Omental fat pad (tissue), 4 donors: ENCODE results near the gene BTRC. TPM values are rescaled to one million over a fixed set of nuclear protein-coding genes. Genes with fewer than 3 reads are reported as not detected.
"Not testable (repeated sequence)": the region's sequence is repeated elsewhere in the genome, so short reads cannot be mapped to it uniquely, and the experiment has no call there.

Source experiments
- ATAC-seq: fragments of 150-250 bp; one replicate; pipeline ENCODE4 v1.9.1; 2016; ENCODE audit warnings: mild to moderate bottlenecking, moderate library complexity; ENCODE audit not compliant: low FRiP score
- DNase-seq: peaks from one replicate; pipeline ENCODE4 v3.0.0-alpha.2; 2019; ENCODE audit warnings: low spot score
- total RNA-seq, 4 donors: library from RNA; depleted of rRNA; stranded (reverse); fragments of >200 nt; gene quantifications; one replicate each; pipeline ENCODE4 v1.1.0, GENCODE V29; 2016
- TF ChIP-seq, protein P1 (sequence below), 3 donors: fragments of 450-650 bp; IDR thresholded peaks; one replicate each; pipeline ENCODE4 v1.5.1; 2016 to 2017; ENCODE audit warnings: antibody characterized with exemption in 3 of 3, mild to moderate bottlenecking in 3 of 3, moderate library complexity in 2 of 3

Gene BTRC
- total RNA-seq, 4 donors from 2014 or later = 9.2 to 14.4 (median 14.0) TPM

DNA sequence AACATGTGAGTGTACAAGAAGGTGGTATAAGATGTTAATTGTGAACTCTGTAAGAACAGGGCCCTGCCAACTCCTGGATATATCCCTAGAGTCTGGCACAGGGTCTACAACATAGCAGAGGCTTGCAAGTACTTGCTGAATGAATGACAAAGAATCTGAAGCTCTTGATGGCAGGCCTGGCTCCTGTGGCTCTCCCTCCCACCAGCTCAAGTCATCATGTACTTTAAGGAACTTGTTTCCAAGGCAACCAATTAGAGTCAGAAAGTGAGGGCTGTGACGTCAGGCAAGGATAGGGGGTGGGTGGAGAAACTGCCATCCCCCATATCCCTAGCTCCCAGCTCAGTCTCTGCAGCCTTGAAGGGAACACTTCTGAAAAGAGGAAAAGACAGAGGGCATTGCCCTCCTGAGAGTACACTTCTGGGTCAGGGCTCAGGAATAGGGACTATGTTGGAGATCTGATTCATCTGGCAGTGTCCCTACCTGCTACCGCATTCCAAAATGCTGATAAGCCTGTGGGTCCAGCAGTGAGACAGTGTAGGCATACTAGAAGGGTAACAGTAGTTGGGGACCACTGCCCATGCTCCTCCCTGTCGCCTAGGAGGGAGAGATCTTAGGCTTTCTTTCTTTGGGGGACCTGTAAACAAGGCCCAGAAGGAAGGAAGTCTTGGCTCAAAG is 34.6 kb upstream of the BTRC start:
- ATAC-seq (no peak), DNase-seq (no peak)
- TF ChIP-seq, protein P1, sequence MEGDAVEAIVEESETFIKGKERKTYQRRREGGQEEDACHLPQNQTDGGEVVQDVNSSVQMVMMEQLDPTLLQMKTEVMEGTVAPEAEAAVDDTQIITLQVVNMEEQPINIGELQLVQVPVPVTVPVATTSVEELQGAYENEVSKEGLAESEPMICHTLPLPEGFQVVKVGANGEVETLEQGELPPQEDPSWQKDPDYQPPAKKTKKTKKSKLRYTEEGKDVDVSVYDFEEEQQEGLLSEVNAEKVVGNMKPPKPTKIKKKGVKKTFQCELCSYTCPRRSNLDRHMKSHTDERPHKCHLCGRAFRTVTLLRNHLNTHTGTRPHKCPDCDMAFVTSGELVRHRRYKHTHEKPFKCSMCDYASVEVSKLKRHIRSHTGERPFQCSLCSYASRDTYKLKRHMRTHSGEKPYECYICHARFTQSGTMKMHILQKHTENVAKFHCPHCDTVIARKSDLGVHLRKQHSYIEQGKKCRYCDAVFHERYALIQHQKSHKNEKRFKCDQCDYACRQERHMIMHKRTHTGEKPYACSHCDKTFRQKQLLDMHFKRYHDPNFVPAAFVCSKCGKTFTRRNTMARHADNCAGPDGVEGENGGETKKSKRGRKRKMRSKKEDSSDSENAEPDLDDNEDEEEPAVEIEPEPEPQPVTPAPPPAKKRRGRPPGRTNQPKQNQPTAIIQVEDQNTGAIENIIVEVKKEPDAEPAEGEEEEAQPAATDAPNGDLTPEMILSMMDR (IDR thresholded peaks at IDR 0.05) = no peak

DNA sequence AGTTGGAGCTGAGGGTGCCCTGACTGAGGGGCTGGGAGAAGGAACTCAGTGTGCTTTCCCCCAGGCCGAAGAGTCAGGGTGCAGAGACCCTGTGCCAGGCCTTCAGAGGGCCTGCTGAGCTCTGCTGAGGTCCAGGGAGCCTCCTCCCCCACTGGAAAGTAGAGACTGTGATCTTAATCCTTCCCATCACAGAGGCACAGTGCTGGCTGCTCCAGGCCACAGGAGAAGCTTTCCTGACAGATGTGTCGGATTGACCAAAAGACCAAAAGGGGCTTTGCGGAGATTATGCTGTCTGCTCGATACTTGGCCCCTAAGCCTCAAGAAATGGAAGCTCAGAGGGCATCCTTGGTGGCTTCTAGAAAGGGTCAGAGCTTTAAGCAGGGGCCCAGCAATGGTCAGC is 32.9 kb upstream of the BTRC start:
- ATAC-seq (no peak), DNase-seq (no peak)
- TF ChIP-seq, protein P1 (IDR thresholded peaks at IDR 0.05) = no peak

DNA sequence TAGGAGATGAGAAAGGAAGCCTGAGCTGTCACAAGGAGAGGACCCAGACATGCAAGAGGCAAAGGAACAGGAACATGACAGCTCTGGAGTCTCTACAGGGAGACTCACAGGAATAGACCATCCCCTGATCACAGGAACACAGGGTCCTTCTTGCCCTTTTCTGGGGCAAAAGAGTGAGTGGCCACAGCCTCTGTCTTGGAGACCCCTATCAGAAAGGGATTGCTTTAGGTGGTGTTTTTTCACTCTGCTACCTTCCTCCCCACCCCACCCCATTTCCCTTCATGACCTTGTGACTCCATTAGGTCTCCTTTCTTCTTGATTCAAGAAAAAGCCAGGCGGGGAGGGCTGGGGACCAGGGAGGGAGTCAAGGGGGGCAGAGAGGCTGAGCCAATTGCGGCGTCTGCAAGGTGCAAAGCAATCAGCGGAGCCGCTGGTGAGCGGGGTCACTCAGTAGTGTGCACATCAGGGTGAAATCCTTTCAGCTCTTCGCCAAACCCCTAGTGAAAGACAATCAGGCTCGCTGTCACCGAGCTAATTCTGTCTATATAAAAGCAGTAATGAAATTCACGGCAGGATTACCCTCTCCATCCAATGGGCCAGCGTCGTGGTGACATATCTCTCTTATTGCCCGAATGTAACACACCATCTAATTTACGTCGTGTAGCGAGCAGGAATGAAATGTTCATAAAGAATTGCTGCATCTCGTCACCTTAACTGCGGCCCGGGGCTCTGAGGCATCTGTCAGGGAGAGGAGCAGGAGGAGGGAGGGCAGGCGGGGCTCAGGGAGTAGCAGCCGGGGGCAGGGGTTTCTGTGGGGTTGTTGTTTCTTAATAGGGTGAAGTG is 31.5 kb upstream of the BTRC start:
- no peak for DNase-seq
- TF ChIP-seq, protein P1 (IDR thresholded peaks at IDR 0.05) = no peak
- no peak for ATAC-seq

DNA sequence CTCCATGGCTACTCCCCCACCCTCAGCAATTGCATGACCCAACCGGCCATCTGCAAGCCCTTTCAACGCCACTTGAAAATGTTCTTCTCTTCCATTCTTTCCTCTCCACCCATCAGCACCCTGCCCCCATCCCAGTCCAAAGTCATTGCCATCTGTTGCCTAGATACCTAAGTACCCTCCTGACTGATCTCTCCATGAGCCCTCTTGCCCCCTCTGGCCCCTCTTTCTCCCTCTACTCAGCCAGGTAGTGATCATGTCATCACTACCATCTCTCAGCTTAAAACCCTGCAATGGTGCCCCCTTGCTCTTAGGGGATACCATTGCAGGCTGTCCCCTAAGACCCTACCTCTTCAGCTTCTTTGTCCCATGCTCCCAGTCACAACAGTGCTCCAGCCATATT is 30.5 kb upstream of the BTRC start:
- ATAC-seq (peak; percentile 51), DNase-seq (no peak)
- TF ChIP-seq, protein P1 (IDR thresholded peaks at IDR 0.05) = no peak

DNA sequence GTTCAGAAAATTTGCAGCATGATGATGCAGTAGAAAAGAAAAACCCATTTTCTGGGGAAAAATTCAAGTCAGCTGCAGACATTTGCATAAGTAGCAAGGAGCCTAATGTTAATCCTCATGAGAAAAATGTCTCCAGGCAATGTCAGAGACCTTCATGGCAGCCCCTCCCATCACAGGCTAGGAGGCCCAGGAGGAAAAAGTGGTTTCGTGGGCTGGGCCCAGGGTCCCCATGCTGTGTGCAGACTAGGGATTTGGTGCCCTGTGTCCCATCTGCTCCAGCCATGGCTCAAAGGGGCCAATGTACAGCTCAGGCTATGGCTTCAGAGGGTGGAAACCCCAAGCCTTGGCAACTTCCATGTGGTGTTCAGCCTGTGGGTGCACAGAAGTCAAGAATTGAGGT is 26.5 kb upstream of the BTRC start:
- DNase-seq, ATAC-seq: not testable (repeated sequence)

DNA sequence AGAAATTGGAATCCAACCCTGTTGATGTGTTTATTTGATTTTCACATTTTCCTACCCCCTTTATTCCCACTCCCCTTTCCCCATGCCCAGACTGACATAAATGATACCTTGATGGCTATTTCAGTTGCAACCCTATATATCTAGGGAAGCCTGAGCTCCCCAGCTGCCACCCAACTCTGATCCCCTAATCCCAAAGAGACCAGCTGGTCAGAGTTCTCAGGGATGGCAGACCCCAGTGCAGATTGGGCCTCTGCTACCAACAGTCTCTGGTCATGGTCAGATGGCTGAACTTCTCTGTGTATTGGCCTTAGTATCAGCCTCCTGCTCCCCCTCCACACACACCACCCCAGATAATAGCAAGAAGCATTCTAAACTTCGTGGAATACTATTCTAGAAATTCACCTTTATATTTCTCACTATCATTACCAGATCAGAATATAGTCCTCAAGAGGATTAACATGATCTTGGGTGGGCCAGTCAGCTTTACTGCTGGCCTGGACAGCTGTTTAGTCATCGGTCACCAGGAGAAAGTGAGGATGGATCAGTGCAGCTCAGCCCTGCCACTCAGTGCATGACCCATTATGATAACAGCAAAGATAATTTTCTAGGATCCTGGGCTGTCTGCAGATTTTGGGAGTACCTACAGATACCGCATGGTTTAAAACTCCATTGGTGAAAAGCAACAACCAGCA is 24.5 kb upstream of the BTRC start:
- ATAC-seq (no peak), DNase-seq (no peak)
- TF ChIP-seq, protein P1 (IDR thresholded peaks at IDR 0.05) = no peak

DNA sequence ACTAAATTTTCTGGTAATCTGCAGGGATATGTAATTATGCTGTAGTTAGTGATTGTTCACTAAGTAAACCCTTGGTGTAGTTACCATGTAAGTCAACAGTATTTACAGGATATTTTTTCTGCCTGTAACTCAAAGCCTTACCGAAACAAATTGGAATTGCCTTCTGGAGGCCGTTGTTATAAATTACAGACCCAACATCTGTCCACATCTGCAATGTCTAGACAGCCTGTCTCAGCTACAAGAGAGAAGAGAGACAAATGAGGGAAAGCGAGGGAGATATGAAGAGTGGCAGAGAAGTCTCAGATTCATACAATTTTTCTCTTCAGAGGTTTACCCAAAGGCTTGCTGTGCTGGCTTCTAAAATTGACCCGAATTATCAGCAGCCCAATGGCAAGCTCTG is 23.7 kb upstream of the BTRC start:
- ATAC-seq (no peak), DNase-seq (no peak)
- TF ChIP-seq, protein P1 (IDR thresholded peaks at IDR 0.05) = no peak
